Epithelial cell of prostate (primary cell): ENCODE data around the gene ADAMTSL3.

Source experiments
- DNase-seq: peaks from one replicate; pipeline ENCODE4 v3.0.0-alpha.2; 2011; ENCODE audit warnings: low read depth, low spot score
- H3K27ac ChIP-seq: fragments of 450-650 bp; 2 replicates; pipeline ENCODE4 v1.5.1; 2017; ENCODE audit warnings: mild to moderate bottlenecking

ADAMTSL3 gene

GRCh38 chr15:83854321-83854720, 200.4 kb downstream of the ADAMTSL3 start:
- H3K27ac ChIP-seq: peak overlapping the region; percentile 67
- DNase-seq: peak; percentile 87

- peak overlapping the region; percentile 67 for H3K27ac ChIP-seq
- no peak for DNase-seq
These were observed 201.2 kb downstream of the ADAMTSL3 start for GRCh38 chr15:83854950-83855707.

GRCh38 chr15:83855956-83856355, 202.0 kb downstream of the ADAMTSL3 start:
- no peak for DNase-seq
- no peak overlapping the region for H3K27ac ChIP-seq

- no peak for DNase-seq
- peak overlapping the region; percentile 14 for H3K27ac ChIP-seq
These were observed 205.0 kb downstream of the ADAMTSL3 start for GRCh38 chr15:83858820-83859505.

GRCh38 chr15:83866692-83867091, 212.8 kb downstream of the ADAMTSL3 start:
- H3K27ac ChIP-seq: no peak overlapping the region

GRCh38 chr15:83869341-83869740, 215.4 kb downstream of the ADAMTSL3 start:
- H3K27ac ChIP-seq: no peak overlapping the region

More at GRCh38 chr15:83866692-83867091, 212.8 kb downstream of the ADAMTSL3 start:
- no peak for DNase-seq

GRCh38 chr15:83871808-83872559, 218.1 kb downstream of the ADAMTSL3 start:
- no peak for DNase-seq
- no peak overlapping the region for H3K27ac ChIP-seq

More at GRCh38 chr15:83869341-83869740, 215.4 kb downstream of the ADAMTSL3 start:
- DNase-seq: no peak

- no peak overlapping the region for H3K27ac ChIP-seq
- DNase-seq: no peak
These were observed 220.0 kb downstream of the ADAMTSL3 start for GRCh38 chr15:83873966-83874365.

- no peak overlapping the region for H3K27ac ChIP-seq
- no peak for DNase-seq
These were observed 226.6 kb downstream of the ADAMTSL3 start for GRCh38 chr15:83880529-83880928.

- H3K27ac ChIP-seq: no peak overlapping the region
- no peak for DNase-seq
These were observed 227.2 kb downstream of the ADAMTSL3 start for GRCh38 chr15:83881156-83881555.

- no peak overlapping the region for H3K27ac ChIP-seq
- DNase-seq: no peak
These were observed 232.4 kb downstream of the ADAMTSL3 start for GRCh38 chr15:83886321-83886720.

GRCh38 chr15:83887404-83887803, 233.5 kb downstream of the ADAMTSL3 start:
- H3K27ac ChIP-seq: no peak overlapping the region
- no peak for DNase-seq

- H3K27ac ChIP-seq: no peak overlapping the region
- no peak for DNase-seq
These were observed 234.0 kb downstream of the ADAMTSL3 start for GRCh38 chr15:83887961-83888360.

- no peak for DNase-seq
- no peak overlapping the region for H3K27ac ChIP-seq
These were observed 236.1 kb downstream of the ADAMTSL3 start for GRCh38 chr15:83889995-83890394.

GRCh38 chr15:83890587-83890986, 236.7 kb downstream of the ADAMTSL3 start:
- H3K27ac ChIP-seq: no peak overlapping the region
- no peak for DNase-seq

GRCh38 chr15:83892498-83892897, 238.6 kb downstream of the ADAMTSL3 start:
- no peak for DNase-seq
- no peak overlapping the region for H3K27ac ChIP-seq

- DNase-seq: no peak
- H3K27ac ChIP-seq: no peak overlapping the region
These were observed 239.4 kb downstream of the ADAMTSL3 start for GRCh38 chr15:83893308-83893707.

GRCh38 chr15:83897037-83897436, 243.1 kb downstream of the ADAMTSL3 start:
- no peak for DNase-seq

GRCh38 chr15:83898361-83898760, 244.4 kb downstream of the ADAMTSL3 start:
- DNase-seq: no peak
- no peak overlapping the region for H3K27ac ChIP-seq

More at GRCh38 chr15:83897037-83897436, 243.1 kb downstream of the ADAMTSL3 start:
- H3K27ac ChIP-seq: no peak overlapping the region

- no peak for DNase-seq
- no peak overlapping the region for H3K27ac ChIP-seq
These were observed 245.7 kb downstream of the ADAMTSL3 start for GRCh38 chr15:83899670-83900069.
